Activated CD4-positive, alpha-beta T cell treated with anti-CD3 and anti-CD28 coated beads, Interleukin-2, Interleukin-6, amounts not matched to agents 100 ng/mL and 50 ng/mL, durations not matched to agents 16 hours and 8 hours (primary cell): ENCODE results near the gene DECR2.
"Not testable (repeated sequence)": the region's sequence is repeated elsewhere in the genome, so short reads cannot be mapped to it uniquely, and the experiment has no call there.

Source experiments
- DNase-seq: peaks from one replicate; pipeline ENCODE4 v3.0.0-alpha.2; 2020

DECR2 gene, protein sequence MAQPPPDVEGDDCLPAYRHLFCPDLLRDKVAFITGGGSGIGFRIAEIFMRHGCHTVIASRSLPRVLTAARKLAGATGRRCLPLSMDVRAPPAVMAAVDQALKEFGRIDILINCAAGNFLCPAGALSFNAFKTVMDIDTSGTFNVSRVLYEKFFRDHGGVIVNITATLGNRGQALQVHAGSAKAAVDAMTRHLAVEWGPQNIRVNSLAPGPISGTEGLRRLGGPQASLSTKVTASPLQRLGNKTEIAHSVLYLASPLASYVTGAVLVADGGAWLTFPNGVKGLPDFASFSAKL

DNA sequence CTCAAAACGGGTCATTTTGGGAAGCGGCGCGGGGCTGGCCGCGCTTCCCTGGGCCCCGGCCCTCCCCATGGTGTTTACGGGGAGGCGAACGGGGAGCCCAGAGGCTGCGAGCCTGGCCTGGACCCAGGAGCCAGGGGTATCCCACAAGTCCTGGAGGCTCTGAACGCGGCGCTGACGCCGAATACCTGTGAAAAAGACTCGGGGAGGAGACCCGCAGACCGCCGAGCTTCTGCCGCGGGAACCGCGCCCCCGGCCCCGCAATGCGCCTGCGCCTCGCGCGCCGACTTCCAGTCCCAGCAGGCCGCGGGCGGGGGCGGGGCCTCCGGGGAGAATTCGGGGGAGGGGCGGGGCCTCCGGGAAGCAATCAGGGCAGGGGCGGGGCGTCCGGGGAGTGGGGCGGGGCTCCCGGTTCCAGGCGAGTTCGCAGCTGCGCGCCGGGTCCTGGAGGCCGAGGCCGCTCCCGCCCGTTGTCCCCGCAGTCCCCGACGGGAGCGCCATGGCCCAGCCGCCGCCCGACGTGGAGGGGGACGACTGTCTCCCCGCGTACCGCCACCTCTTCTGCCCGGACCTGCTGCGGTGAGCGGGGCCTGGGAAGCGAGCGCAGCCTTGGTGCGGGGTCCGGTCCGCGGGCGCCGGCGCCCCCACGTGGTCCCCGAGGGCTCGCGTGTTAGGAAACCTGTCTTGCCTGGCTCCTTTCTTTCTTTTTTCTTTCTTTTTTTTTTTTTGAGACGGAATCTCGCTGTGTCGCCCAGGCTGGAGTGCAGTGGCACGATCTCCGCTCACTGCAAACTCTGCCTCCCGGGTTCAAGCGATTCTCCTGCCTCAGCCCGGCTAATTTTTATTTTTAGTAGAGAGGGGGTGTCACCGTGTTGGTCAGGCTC lies at the start of gene DECR2:
Gene DECR2 (plus strand): TSS at position 418 of the 881 bp plus-strand sequence. CDS start 79 bp downstream, at position 497.
- DNase-seq = peak; percentile 98

DNA sequence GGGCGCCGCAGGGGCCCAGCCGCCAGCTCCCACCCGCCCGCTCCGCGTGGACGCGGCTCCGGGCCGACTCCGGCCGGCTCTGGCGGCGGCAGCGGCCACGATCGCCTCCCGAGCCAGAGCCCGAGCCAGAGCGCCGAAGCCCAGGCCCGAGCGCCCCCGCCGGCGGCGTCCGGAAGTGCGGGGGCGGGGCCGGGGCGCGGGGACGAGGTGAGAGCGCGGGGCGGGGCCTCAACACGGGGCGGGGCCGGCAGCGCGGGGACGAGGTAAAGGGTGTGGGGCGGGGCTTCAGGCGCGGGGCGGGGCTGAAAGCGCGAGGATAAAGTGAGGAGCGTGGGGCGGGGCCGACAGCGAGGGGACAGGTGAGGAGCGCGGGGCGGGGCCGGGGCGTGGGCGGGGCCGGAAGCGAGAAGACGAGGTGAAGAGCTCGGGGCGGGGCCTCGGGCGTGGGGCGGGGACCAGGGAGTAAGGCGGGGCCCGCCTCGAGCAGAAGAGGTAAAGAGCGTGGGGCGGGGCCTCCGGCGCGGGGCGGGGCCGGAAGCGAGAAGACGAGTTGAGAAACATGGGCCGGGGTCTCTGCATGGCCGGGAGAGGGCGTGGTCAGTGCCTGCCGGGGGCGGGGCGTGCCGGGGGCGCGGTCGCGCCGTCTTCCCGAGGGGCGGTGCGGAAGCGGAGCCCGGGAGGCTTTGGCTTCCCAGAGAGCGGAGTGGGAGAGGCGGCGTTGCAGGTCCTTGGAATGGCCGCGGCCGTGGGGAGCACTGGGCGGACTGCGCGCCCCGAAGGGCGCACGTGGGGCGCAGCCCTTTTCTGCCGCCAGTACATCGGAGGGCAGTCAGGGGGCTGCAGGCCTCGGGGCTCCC lies 48.9 kb upstream of the DECR2 start, which contains the start of gene AXIN1:
Gene AXIN1 (minus strand): TSS at position 177 of the 857 bp plus-strand sequence. CDS start 5,698 bp downstream, outside the sequence.
- DNase-seq = peak; percentile 100

DNA sequence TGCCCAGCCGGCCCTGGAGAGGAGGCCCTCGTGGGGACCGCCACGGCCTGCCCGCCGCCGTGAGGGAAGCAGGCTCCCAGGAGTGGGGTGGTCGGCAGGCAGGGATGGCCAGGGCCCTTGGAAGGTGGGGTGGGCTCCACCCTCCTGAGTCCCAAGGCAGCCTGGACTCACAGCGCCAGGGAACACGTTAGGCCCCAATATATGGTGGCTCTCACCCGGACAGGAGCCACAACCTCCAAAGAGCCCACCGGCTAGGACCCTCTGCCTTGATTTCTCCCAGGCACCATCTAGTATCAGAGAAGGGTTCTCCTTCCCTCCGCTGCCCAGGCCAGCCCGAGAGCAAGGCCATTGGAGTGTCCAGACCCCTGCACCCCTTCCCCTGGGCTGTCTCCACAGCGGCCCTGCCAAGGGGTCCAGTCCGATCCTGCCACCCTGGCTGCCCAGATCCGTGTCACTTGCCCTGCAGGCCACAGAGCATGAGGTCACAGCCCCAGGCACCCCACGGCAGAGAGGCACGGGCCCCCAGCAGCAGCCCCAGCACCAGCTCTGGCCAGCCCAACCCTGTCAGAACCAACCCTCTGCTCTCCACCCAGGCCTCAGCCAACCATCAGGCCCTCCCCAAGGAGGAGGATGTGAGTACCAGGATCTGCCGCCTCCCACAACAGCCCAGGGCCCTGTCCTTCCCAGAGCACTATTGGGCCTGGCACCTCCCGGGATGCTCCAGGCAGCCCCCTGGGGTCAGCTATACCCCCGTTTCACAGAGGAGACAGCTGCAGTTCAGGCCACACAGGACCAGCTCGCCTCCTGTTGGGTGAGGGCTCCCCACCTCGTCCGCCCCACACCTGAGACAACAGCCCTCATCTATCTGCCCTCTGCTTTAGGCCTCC lies 48.0 kb upstream of the DECR2 start:
- no peak for DNase-seq

DNA sequence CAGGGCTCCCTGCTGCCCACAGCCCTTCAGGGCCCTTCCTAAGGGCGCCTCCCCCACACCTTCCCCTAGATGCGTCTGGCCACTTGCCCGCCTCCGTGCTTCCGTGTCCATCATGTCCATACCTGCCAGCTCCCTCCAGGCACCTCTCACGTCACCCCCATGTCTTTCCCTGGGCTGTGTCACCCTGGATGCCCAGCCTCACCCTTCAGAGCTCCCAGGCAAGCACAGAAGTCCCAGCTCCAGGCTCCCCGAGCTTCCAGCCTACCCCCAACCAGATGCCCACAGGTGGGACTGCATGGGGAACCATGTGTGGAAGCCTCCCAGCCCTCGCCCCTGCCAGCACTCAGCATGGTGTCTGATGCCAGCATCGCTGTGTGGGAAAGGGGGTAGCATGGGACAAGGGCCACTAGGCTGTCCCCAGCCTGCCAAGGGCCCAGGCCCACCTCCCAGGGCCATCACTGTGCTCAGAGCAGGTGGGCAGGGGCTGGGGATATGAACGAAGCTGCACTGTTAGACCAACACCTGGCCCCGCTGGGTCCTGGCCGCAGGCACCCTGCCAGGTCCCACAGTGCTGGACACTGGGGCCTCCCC lies 47.3 kb upstream of the DECR2 start:
- no peak for DNase-seq

DNA sequence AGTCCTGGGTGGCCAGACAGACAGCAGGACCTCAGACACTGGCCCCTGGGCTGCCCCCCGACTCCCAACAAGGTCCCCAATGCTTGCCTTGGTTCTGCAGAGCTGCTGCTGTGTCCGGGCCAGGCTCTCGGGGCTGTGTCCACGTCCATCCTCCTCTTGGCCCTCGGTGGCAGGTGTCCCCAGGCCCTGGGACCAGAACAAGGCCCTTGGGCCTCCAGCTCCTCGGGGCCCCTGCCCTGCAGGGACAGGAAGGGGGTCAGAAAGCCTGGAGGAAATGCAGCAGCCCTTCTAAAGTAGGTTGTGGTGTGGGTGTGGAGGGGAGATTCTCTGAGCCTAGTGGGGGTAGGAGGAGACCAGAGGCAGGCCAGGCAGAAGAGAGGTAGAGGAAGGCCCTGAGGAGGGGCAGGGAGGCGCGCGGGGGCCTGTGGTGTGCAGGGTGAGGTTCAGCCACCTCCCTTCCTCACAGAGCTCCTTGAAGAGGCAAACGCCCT lies 46.7 kb upstream of the DECR2 start:
- no peak for DNase-seq

DNA sequence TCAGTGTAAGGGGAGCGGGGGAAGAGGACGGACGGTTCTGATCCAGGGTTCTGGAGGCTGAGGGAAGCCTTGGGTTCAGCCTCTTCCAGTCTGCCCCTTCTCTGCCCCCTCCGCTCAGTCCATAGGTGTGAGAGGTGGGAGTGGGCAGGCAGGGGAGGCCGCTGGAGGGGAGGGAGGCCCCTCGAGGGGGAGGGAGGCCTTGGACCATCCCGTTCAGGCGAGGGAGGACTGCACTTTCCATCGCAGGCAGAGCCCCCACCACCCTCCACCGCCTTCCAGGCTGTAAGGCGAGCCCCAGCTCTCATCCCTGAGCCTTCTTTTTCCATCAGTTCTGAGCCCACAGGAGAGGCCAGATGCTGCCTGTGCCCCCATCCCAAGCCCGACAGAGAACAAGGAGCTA lies 44.9 kb upstream of the DECR2 start:
- DNase-seq = no peak

DNA sequence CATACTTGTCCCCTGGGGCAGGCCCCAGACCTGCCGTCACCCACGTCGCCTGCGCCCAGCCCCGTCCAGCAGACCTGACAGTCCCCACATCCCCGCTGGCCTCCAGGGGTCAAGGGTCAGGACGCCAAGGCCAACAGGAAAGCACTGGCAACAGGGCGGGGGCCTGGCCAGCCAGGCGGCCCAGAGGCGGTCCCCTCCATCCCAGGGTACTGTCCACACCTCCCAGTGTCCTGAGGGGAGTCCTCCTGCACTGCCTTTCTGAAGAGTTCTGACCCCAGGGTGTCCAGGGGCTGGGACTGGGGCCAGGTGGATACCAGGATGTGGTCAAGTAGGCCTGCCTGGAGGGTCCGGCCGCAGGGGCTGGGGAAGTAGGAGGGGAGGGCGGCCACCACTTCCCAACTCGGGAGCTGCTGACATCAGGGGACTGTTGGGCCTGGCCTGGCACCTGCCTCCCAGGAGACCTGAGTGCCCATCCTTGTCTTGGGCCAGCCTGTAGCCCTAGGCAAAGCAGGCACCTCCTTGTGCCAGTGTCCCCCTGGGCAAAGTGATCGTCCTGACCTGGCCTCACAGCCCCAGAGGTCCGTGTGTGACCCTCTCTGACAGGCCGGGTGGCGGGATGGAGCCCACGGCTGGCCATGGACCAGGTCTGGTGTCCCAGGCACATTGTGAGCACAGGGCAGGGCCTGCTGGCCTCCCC lies 42.5 kb upstream of the DECR2 start:
- no peak for DNase-seq

DNA sequence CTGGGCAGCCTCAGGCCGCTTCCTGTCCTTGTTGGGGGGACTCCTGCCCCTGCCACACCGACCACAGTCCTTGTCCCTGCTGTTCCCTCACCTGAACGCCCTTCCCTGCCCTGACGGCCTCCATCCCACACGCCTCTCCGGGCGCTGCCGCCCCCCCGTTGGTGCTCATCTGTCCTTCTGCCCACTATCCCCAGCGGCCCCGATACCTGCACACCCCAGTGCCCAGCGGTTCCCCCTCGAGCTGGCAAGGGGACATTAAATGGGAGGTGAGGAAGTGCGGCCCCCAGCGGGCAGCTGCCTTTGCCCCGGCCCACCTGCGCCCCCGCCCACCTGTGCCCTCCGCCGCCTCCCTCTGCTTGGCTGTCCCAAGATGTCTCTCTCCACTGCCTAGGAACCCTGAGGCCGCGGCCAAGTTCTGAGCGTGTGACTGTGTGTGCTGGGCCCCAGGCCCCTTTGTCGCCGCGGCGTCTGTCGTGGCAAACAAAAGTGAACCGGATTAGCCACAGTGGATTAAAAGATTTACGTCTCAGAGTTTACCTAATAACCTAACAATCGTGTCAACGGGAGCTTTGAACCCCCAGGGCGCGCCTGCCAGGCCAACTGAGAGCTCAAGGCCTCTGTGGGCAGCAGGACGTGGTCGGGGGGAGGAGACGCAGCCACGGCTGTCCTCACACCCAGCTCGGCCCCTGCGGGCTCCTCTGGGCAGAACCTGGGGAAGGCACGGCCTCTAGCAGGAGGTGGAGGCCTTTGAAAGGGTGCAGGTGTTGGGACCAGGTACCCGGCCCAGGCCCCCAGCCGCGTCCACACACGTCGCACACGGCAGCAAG lies 41.6 kb upstream of the DECR2 start:
- DNase-seq = no peak

DNA sequence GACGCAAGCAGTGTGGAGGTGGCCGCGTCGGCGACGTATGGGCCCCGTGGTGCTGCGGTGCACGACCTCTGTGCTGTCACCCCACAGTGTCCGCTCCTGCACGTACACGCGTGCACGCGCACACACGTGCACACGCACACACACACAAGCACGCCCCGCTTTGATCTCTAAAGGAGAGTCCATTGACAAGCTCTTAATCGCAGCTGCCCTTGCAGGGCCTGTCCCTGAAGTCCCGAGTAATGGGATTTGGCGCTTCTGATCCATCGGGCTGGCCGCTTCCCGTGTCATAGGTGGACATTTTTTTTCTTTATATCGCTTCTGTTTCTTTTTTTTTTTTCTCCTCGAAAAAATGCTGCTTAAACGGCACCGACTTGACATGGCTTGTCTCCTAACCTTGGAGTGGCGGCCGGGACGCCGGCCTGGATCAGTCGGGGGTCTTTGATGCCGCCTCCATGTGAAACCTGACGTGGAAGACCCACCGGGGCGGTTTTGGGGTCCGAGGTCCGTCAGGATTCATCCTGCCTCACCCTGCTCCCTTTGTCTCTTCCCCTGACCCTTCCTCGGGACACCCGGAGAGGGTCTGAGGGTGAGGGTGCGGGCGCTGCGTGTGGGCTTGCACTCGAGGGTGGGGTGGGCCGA lies 40.9 kb upstream of the DECR2 start:
- DNase-seq = no peak

DNA sequence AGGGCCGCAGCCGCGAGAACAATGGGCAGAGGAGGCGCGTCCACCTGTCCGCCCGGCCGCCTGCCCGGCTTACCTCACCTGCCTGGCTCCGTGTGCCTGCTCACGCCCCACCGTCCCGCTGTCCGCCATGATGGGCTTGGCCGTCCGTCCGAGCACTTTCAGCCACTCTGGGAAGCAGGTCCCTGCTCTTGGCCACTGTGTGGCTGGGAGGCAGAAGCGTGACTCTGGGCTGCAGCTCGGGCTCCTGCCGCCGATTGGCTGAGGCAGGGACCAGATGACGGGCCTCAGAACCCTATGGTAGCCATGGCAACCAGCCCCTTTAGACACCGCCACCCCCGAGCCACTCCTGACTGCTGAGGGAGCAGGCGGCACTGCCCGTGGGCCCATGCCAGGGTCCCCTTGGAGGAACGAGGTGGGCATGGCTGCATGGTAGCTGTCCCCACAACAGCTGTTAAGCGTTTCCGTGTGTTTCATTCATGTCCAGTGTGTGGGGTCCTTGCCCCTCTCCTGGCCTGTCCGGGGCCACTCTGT lies 40.3 kb upstream of the DECR2 start:
- no peak for DNase-seq

DNA sequence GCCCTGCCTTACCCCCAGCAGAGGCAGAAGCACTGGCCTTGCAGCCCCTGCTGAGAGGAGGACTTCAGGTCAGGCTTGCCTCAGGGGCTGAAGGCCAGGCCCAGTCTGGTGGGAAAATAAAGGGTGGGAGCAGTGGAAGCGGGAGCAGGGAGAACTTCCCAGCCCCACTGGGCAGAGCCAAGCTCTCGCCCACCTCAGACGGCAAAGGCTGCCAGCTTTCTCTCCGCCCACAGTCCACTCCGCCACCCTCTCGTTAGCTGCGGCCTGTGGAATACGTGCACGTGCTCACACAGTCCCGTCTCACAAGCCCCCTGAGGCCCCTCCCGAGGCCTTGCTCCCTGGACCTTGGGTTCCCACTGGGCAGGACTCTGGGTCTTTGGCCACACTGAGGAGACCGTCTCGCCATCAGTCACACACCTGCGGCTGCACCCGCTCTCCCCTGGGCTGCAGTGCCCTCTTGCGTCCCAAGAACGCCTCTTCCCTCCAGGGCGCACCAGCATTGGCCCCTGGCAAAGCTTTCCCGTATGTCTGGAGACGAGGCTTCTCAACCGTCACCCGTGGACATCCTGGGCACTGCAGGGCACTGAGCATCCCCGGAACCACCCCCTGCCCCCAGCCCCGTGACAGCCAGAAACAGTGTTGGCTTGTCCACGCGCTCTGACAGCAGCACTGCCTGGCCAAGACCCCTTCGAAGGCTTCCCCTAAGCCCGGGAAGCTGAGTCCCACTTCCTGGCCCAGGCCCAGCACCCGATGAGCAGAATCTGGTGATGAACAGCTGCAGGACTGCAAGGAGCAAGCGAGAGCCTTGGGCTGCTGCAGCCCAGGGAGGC lies 39.6 kb upstream of the DECR2 start:
- peak; percentile 82 for DNase-seq

DNA sequence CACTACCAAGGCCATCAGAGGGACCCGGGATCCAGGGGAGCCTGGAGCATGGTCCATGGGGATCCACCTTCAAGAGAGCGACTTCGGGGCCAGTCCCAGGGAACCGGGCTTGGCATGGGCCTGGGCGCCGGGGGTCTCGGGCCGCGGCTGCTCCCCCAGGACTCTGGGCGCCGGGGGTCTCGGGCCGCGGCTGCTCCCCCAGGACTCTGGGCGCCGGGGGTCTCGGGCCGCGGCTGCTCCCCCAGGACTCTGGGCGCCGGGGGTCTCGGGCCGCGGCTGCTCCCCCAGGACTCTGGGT lies 39.0 kb upstream of the DECR2 start:
- not testable (repeated sequence) for DNase-seq

DNA sequence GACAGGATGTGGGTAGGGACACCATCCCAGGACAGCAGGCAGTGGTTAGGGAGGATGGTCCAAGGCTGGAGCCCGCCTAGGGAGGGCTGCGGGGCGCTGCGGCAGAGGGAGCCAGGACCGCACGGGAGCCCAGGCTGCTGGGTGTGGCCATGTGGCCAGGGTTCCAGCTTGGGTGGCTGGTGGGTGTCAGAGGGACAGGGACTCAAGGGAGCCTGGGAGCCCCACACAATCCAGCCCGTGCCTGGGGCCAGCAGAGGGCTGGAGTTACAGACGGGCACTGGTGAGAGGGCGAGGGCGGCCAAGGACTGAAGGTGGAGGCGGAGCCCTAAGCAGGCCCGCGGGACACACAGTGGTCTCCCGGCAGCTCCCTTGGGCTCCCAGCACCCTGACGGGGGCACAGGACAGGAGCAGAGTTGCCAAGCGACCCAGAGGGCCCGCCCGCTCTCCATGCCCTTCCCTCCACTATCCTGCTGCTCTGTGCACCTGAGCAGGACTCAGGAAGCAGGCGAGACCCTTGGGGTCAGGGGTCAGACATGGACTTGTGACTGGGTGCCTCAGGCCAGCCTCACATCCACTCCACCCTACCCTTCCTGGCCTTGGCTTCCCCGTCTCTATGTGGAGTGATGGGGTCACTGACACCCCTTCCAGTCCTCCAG lies 38.4 kb upstream of the DECR2 start:
- DNase-seq = no peak

DNA sequence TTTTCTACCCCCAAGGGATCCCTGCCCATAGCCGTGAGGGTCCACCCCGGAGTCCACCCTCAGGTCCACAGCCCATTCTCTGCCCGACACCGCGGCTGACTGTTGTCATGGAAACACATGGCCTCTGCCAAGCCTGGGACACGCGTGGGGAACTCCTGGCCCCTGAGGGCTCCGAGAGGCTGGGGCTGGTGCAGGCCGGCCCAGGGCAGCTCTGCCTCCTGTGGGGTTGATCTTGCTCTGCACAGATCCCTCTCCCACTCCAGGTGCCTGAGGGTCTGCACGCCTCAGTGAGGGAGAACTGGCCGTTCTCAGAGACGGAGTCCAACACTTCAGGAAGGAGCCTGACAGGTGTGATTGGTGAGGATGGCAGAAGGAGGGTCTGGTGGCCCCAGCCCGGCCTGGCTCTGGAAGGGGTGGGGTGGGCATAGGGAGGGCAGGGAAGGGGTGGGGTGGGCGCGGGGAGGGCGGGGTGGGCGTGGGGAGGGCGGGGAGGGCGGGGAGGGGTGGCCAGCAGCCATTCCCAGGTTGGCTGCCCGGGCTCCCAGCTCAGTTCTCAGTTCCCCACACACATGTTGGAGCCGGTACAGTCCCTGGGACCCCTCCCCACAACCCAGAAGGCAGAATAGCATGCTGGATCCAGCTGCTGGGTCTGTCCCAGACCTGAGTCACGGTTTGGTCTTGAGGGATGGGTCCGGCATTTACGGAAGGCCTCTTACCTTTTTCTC lies 37.8 kb upstream of the DECR2 start:
- DNase-seq = no peak

DNA sequence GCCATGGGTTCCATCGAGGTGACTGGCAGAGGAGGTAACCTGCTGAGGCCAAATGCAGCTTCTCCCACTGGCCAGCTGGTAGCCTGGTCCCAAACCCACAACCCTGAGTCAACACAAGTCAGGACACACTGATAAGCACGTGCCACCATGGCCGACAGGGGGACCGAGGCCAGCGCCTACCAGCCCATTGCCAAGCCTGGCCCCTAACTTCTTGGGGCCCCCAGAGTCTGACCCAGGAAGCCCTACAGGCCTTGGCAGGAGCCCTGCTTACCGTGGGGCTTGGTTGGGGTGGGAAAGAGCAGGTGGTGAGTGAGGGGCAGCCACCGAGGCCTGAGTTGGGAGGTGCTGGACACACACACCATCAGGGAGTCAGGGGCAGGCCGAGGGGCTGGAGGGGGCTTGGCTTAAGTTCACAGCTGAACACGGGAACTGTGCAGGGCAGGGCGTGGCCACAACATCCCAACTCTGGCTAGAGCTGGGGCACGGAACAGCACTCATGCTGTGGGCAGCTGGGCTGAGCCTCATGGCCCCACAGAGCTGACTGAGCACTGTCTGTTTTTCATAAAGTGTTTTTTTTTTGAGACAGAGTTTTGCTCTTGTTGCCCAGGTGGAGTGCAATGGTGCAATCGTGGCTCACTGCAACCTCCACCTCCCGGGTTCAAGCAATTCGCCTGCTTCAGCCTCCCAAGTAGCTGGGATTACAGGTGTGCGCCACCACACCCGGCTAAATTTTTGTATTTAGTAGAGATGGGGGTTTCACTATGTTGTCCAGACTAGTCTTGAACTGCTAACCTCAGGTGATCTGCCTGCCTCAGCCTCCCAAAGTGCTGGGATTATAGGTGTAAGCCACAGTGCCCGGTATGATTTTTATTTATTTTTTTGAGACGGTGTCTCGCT lies 36.8 kb upstream of the DECR2 start:
- no peak for DNase-seq

DNA sequence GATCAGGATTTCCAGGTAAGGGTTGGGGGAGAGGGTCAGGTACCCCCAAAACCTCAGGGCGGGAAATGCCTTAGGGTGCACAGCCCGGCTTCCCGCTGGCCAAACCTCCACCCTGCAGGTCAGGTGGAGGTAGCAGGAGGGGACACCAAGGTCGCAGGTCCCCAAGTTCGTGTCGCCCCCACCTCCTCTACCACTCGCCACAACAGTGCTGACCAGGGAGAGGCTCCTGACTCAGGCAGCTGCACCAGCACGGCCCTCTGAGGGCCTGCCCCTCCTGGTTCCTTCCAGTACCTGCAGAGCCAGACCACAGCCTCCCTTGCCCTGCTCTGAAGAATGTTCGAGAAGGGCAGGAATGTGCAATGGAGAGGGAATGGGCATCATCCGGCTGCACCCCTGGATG lies 35.2 kb upstream of the DECR2 start:
- DNase-seq = no peak
